Natural killer cell (primary cell): ENCODE data around the gene POU2F2. TPM values are rescaled to one million over a fixed set of nuclear protein-coding genes. Genes with fewer than 3 reads are reported as not detected.
A peak's percentile ranks its signal among the peaks of the same experiment; 100 is the strongest.

Source experiments
- ATAC-seq, 3 donors: fragments of 150-1000 bp in 2 of 3; fragments of 200-7000 bp in 1 of 3; cut with Tn5 transposase; 1 replicate in 1 of 3; 2 replicates in 2 of 3; pipeline ENCODE4 v1.10.0; 2021; ENCODE audit warnings: mild to moderate bottlenecking in 2 of 3, moderate library complexity in 2 of 3
- DNase-seq, 2 donors: peaks; one replicate each; pipeline versions ENCODE4 v3.0.0 to v3.0.0-alpha.2; 2013 to 2021; ENCODE audit warnings: mixed read lengths in 1 of 2
- H3K27ac ChIP-seq: one replicate; pipeline ENCODE4 v1.5.1; 2013; ENCODE audit warnings: mild to moderate bottlenecking, low read length
- H3K27me3 ChIP-seq: one replicate; pipeline ENCODE4 v1.6.1; 2013; ENCODE audit warnings: low read length; ENCODE audit not compliant: control insufficient read depth, insufficient read depth
- H3K36me3 ChIP-seq: one replicate; pipeline ENCODE4 v1.6.1; 2013; ENCODE audit warnings: low read length; ENCODE audit not compliant: control insufficient read depth, insufficient read depth
- H3K4me1 ChIP-seq: one replicate; pipeline ENCODE4 v1.6.1; 2013; ENCODE audit warnings: low read length; ENCODE audit not compliant: control insufficient read depth, insufficient read depth
- H3K4me3 ChIP-seq: one replicate; pipeline ENCODE4 v1.5.1; 2013; ENCODE audit warnings: low read length
- H3K9me3 ChIP-seq: one replicate; pipeline ENCODE4 v1.6.1; 2013; ENCODE audit warnings: low read length; ENCODE audit not compliant: control insufficient read depth, insufficient read depth
- H3K27ac Mint-ChIP-seq, 2 donors: one replicate each; pipeline ENCODE4 v1.8.0; 2022; ENCODE audit warnings: mild to moderate bottlenecking in 2 of 2, mixed read lengths in 2 of 2, moderate library complexity in 1 of 2
- H3K27me3 Mint-ChIP-seq, 2 donors: one replicate each; pipeline ENCODE4 v1.8.0; 2022; ENCODE audit warnings: low read depth in 2 of 2, mixed read lengths in 2 of 2
- H3K36me3 Mint-ChIP-seq: one replicate; pipeline ENCODE4 v1.8.0; 2022; ENCODE audit warnings: mixed read lengths
- H3K4me1 Mint-ChIP-seq, 2 donors: one replicate each; pipeline ENCODE4 v1.8.0; 2022; ENCODE audit warnings: mixed read lengths in 2 of 2
- H3K4me3 Mint-ChIP-seq: one replicate; pipeline ENCODE4 v1.8.0; 2022; ENCODE audit warnings: mild to moderate bottlenecking, moderate library complexity, mixed read lengths
- H3K9me3 Mint-ChIP-seq, 2 donors: one replicate each; pipeline ENCODE4 v1.8.0; 2022; ENCODE audit warnings: mixed read lengths in 2 of 2
- WGBS: methylation state at CpG from one replicate; pipeline ENCODE4 v1.1.7; 2013; ENCODE audit warnings: missing lambda C conversion rate; ENCODE audit not compliant: insufficient coverage; 5-methylcytosine and 5-hydroxymethylcytosine counted together
- intact Hi-C: fragments of 100-400 bp; cut with micrococcal nuclease; formaldehyde crosslinking; loops from one replicate; pipeline ENCODE4 v1.14.2; 2022
- total RNA-seq, 4 donors: library from RNA; stranded (reverse); fragments of 120-200 nt in 1 of 4; gene quantifications; one replicate each; pipeline versions ENCODE4 v1.2.3 to v1.2.4, GENCODE V29; 2013 to 2022
- TF ChIP-seq, protein P1 (sequence below): fragments of 200-600 bp; IDR thresholded peaks from one replicate; pipeline ENCODE4 v1.8.0; 2022; ENCODE audit warnings: antibody characterized with exemption

The POU2F2 gene
- total RNA-seq, 3 donors from 2014 or later (not counting 1 experiment from before 2014, with no cell fraction given) = 27.3 to 40.8 (median 29.3) TPM

DNA sequence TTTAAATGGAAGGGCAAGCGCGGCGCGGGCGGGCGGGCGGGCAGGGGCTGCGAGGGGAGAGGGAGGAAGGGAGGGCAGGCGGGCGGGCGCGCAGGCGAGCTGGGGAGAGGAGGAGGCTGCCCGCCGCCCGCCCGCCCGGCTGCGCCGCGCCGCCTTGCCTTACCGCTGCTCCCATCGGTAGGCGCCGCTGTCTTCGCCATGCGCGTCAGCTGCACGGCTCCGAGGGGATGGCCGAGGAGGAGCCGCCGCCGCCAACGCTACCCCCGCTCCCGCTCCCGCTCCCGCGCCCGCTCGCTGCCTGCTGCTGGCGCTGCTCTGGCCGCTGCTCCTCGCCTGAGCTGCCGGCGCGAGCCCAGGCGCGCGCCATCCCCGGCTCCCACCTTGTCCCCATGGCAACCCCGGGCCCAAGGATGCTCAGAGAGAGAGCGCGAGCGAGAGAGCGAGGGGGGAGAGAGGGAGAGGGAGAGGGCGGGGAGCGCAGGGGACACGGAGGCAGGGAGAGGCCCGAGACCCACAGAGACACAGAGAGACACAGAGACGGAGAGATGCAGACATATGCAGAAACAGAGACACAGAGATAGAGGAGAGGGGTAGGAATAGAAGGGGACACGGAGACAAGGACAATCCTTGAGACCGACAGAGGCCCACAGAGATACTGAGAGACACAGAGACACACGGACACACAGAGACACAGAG, 44.9 kb upstream of the POU2F2 start:
- ATAC-seq = peak; percentile 89 to 94 (median 92)
- intact Hi-C loops = loop anchor here (5.0 kb wide), 1 partner anchor 120 kb away; no protein-coding TSS in a partner anchor
- peak; percentile 63 to 89 for DNase-seq
- Mint-ChIP-seq H3K9me3 (no peaks in the 10 kb centered on the region), H3K36me3 (no peaks in the 10 kb centered on the region), H3K4me3 (no peak overlapping the region), H3K27me3 (peaks cover 7 to 14% of the 10 kb centered on the region in 2 donors), H3K27ac (no peak overlapping the region), H3K4me1 (peaks cover 11 to 22% of the 10 kb centered on the region in 2 donors)
- TF ChIP-seq, protein P1, sequence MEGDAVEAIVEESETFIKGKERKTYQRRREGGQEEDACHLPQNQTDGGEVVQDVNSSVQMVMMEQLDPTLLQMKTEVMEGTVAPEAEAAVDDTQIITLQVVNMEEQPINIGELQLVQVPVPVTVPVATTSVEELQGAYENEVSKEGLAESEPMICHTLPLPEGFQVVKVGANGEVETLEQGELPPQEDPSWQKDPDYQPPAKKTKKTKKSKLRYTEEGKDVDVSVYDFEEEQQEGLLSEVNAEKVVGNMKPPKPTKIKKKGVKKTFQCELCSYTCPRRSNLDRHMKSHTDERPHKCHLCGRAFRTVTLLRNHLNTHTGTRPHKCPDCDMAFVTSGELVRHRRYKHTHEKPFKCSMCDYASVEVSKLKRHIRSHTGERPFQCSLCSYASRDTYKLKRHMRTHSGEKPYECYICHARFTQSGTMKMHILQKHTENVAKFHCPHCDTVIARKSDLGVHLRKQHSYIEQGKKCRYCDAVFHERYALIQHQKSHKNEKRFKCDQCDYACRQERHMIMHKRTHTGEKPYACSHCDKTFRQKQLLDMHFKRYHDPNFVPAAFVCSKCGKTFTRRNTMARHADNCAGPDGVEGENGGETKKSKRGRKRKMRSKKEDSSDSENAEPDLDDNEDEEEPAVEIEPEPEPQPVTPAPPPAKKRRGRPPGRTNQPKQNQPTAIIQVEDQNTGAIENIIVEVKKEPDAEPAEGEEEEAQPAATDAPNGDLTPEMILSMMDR = peak; percentile 29
- no peak overlapping the region for H3K27ac ChIP-seq
- H3K4me1 ChIP-seq = peaks cover 18% of the 10 kb centered on the region
- H3K9me3 ChIP-seq = no peaks in the 10 kb centered on the region
- H3K27me3 ChIP-seq = peaks cover 36% of the 10 kb centered on the region
- under 1% methylated on average over 66 of the region's 66 CpGs for whole genome bisulfite sequencing
- H3K4me3 ChIP-seq = peak overlapping the region; percentile 42
- no peaks in the 10 kb centered on the region for H3K36me3 ChIP-seq

DNA sequence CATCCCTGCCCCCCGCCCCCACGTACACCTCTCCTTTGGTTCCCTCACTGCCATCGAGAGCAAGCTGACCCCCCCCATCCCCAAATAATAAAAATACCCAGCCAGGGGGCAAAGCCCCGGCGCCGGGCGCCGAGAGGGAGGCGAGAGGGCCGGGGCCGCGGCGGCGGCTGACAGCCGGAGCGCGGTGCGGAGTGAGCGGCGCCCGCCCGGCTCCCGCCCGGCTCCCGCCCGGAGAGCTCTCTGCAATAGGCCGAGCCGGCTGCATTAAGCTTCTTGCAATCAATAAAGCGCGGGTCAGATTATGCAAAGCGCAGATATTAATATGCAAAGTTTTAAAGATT, 44.4 kb upstream of the POU2F2 start:
- Mint-ChIP-seq H3K27ac (peak overlapping the region in 1 of 2 donors; percentile 78), H3K4me1 (peaks cover 7 to 17% of the 10 kb centered on the region in 2 donors), H3K27me3 (peaks cover 7 to 12% of the 10 kb centered on the region in 2 donors), H3K4me3 (peak overlapping the region; percentile 97), H3K9me3 (no peaks in the 10 kb centered on the region), H3K36me3 (no peaks in the 10 kb centered on the region)
- Histone ChIP-seq H3K4me1 (peaks cover 18% of the 10 kb centered on the region), H3K27ac (no peak overlapping the region), H3K4me3 (peak overlapping the region; percentile 42), H3K27me3 (peaks cover 36% of the 10 kb centered on the region), H3K36me3 (no peaks in the 10 kb centered on the region), H3K9me3 (no peaks in the 10 kb centered on the region)
- intact Hi-C loops = loop anchor here (5.0 kb wide), 1 partner anchor 121 kb away; no protein-coding TSS in a partner anchor
- WGBS = under 1% methylated on average over 31 of the region's 31 CpGs
- DNase-seq (no peak), ATAC-seq (peak; percentile 46 to 63 (median 49))
- TF ChIP-seq, protein P1 = no peak

DNA sequence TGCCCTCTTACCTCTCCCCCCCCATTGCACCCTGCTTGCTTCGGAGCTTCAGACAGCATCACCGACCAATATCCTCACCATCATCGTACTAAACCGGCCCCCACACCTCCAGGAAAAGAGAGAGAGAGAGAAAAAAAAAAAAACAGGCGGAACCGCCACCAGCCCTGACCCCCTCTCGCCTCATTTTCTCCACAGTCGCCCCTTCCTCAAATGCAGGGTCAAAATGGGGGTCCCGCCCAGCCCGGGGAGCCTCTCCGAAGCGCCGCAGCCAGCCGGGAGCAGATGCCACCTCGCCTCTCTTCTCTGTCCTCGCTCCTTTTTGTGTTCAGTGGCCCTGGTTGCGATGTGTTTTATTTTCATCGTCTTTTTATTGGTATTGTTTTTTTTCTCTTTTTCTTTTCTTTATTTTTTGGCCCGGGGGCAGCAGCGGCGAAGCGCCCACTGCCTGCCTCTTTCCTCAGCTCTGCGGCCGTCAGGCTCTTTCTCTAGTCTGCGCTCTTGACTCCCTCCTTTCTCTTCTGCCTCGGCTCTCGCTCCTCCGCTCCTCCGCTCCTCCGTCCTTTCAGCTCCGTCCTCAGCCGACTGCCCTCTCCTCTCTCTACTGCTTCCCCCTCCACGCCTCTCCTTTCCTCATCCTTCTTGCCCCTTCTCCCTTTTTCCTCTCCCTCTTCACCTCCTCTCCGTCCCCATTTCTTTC, 43.9 kb upstream of the POU2F2 start:
- peaks cover 7 to 12% of the 10 kb centered on the region in 2 donors for H3K27me3 Mint-ChIP-seq
- H3K36me3 ChIP-seq = no peaks in the 10 kb centered on the region
- no peak overlapping the region for H3K27ac ChIP-seq
- intact Hi-C loops = loop anchor here (5.0 kb wide), 1 partner anchor 121 kb away; no protein-coding TSS in a partner anchor
- H3K4me1 ChIP-seq = peaks cover 18% of the 10 kb centered on the region
- DNase-seq (peak in 1 of 2 donors; percentile 51), ATAC-seq (peak; percentile 30 to 46 (median 37))
- WGBS = 2% methylated on average over 31 of the region's 34 CpGs
- peak overlapping the region in 1 of 2 donors; percentile 78 for H3K27ac Mint-ChIP-seq
- H3K9me3 Mint-ChIP-seq = no peaks in the 10 kb centered on the region
- H3K4me3 Mint-ChIP-seq = peak overlapping the region; percentile 97
- TF ChIP-seq, protein P1 = no peak
- peaks cover 36% of the 10 kb centered on the region for H3K27me3 ChIP-seq
- H3K4me3 ChIP-seq = peak overlapping the region; percentile 42
- H3K4me1 Mint-ChIP-seq = peaks cover 7 to 17% of the 10 kb centered on the region in 2 donors
- no peaks in the 10 kb centered on the region for H3K9me3 ChIP-seq
- H3K36me3 Mint-ChIP-seq = no peaks in the 10 kb centered on the region
